IPS-15b (cell line): Measurements from ENCODE around the gene FRMD4A.

ENCODE experiments used
- H3K27me3 ChIP-seq: one replicate; pipeline ENCODE4 v1.6.1; 2013; ENCODE audit warnings: low read length; ENCODE audit not compliant: control insufficient read depth, insufficient read depth
- H3K36me3 ChIP-seq: one replicate; pipeline ENCODE4 v1.6.1; 2013; ENCODE audit warnings: low read length; ENCODE audit not compliant: control insufficient read depth, insufficient read depth
- H3K4me1 ChIP-seq: one replicate; pipeline ENCODE4 v1.6.1; 2013; ENCODE audit warnings: mild to moderate bottlenecking, low read length; ENCODE audit not compliant: control insufficient read depth, insufficient read depth
- H3K4me3 ChIP-seq: one replicate; pipeline ENCODE4 v1.5.1; 2013; ENCODE audit warnings: low read depth, low read length
- H3K9ac ChIP-seq: one replicate; pipeline ENCODE4 v1.6.1; 2013; ENCODE audit warnings: low read depth, mild to moderate bottlenecking, low read length
- H3K9me3 ChIP-seq: one replicate; pipeline ENCODE4 v1.6.1; 2013; ENCODE audit warnings: mild to moderate bottlenecking, low read length; ENCODE audit not compliant: control insufficient read depth, insufficient read depth

FRMD4A gene

GRCh38 chr10:13734151-13734550 is 596.6 kb downstream of the FRMD4A start:
- Histone ChIP-seq H3K9ac (no peak overlapping the region), H3K4me1 (peaks cover 5% of the 10 kb centered on the region), H3K4me3 (no peak overlapping the region), H3K36me3 (no peaks in the 10 kb centered on the region), H3K27me3 (no peaks in the 10 kb centered on the region), H3K9me3 (no peaks in the 10 kb centered on the region)

- Histone ChIP-seq H3K9ac (no peak overlapping the region), H3K9me3 (no peaks in the 10 kb centered on the region), H3K4me3 (no peak overlapping the region), H3K4me1 (peaks cover 5% of the 10 kb centered on the region), H3K27me3 (no peaks in the 10 kb centered on the region), H3K36me3 (no peaks in the 10 kb centered on the region)
These were observed 597.7 kb downstream of the FRMD4A start for GRCh38 chr10:13733071-13733470.

- Histone ChIP-seq H3K27me3 (no peaks in the 10 kb centered on the region), H3K9ac (no peak overlapping the region), H3K36me3 (no peaks in the 10 kb centered on the region), H3K9me3 (no peaks in the 10 kb centered on the region), H3K4me3 (no peak overlapping the region), H3K4me1 (peaks cover 3% of the 10 kb centered on the region)
These were observed 598.3 kb downstream of the FRMD4A start for GRCh38 chr10:13732465-13732881.

GRCh38 chr10:13731799-13732198 is 598.9 kb downstream of the FRMD4A start:
- Histone ChIP-seq H3K9me3 (no peaks in the 10 kb centered on the region), H3K4me1 (peaks cover 3% of the 10 kb centered on the region), H3K27me3 (no peaks in the 10 kb centered on the region), H3K36me3 (no peaks in the 10 kb centered on the region), H3K9ac (no peak overlapping the region), H3K4me3 (no peak overlapping the region)

GRCh38 chr10:13730956-13731355 is 599.8 kb downstream of the FRMD4A start:
- Histone ChIP-seq H3K4me3 (no peak overlapping the region), H3K9me3 (no peaks in the 10 kb centered on the region), H3K36me3 (no peaks in the 10 kb centered on the region), H3K27me3 (no peaks in the 10 kb centered on the region), H3K9ac (no peak overlapping the region), H3K4me1 (peaks cover 3% of the 10 kb centered on the region)

- Histone ChIP-seq H3K36me3 (no peaks in the 10 kb centered on the region), H3K4me3 (no peak overlapping the region), H3K9me3 (no peaks in the 10 kb centered on the region), H3K9ac (no peak overlapping the region), H3K4me1 (peaks cover 3% of the 10 kb centered on the region), H3K27me3 (no peaks in the 10 kb centered on the region)
These were observed 600.4 kb downstream of the FRMD4A start for GRCh38 chr10:13730306-13730652.

- no peak overlapping the region for H3K9ac ChIP-seq
- no peaks in the 10 kb centered on the region for H3K27me3 ChIP-seq
- no peaks in the 10 kb centered on the region for H3K9me3 ChIP-seq
- peaks cover 3% of the 10 kb centered on the region for H3K4me1 ChIP-seq
- no peaks in the 10 kb centered on the region for H3K36me3 ChIP-seq
- H3K4me3 ChIP-seq = no peak overlapping the region
These were observed 601.0 kb downstream of the FRMD4A start for GRCh38 chr10:13729586-13730305.

GRCh38 chr10:13728898-13729535 is 601.7 kb downstream of the FRMD4A start:
- Histone ChIP-seq H3K4me3 (no peak overlapping the region), H3K36me3 (no peaks in the 10 kb centered on the region), H3K9ac (no peak overlapping the region)

GRCh38 chr10:13725594-13725993 is 605.1 kb downstream of the FRMD4A start:
- Histone ChIP-seq H3K9me3 (no peaks in the 10 kb centered on the region), H3K27me3 (no peaks in the 10 kb centered on the region), H3K36me3 (no peaks in the 10 kb centered on the region), H3K9ac (no peak overlapping the region), H3K4me1 (peaks cover 3% of the 10 kb centered on the region), H3K4me3 (no peak overlapping the region)

More at GRCh38 chr10:13728898-13729535, 601.7 kb downstream of the FRMD4A start:
- H3K27me3 ChIP-seq = no peaks in the 10 kb centered on the region
- no peaks in the 10 kb centered on the region for H3K9me3 ChIP-seq
- H3K4me1 ChIP-seq = peaks cover 3% of the 10 kb centered on the region

GRCh38 chr10:13724484-13724883 is 606.2 kb downstream of the FRMD4A start:
- no peak overlapping the region for H3K4me3 ChIP-seq
- H3K36me3 ChIP-seq = no peaks in the 10 kb centered on the region
- no peaks in the 10 kb centered on the region for H3K4me1 ChIP-seq
- no peaks in the 10 kb centered on the region for H3K9me3 ChIP-seq
- H3K9ac ChIP-seq = no peak overlapping the region
- H3K27me3 ChIP-seq = no peaks in the 10 kb centered on the region

- H3K36me3 ChIP-seq = no peaks in the 10 kb centered on the region
- no peaks in the 10 kb centered on the region for H3K27me3 ChIP-seq
- no peaks in the 10 kb centered on the region for H3K9me3 ChIP-seq
- no peak overlapping the region for H3K4me3 ChIP-seq
- no peaks in the 10 kb centered on the region for H3K4me1 ChIP-seq
- no peak overlapping the region for H3K9ac ChIP-seq
These were observed 607.7 kb downstream of the FRMD4A start for GRCh38 chr10:13722747-13723653.
